Activated CD8-positive, alpha-beta T cell treated with anti-CD3 and anti-CD28 coated beads, Interleukin-2, amount 10 ng/mL, durations not matched to agents 7 days and 5 days (primary cell): ENCODE results near the gene NRL. TPM values are rescaled to one million over a fixed set of nuclear protein-coding genes. Genes with fewer than 3 reads are reported as not detected.

Experiments
- ATAC-seq: fragments of 150-1000 bp; cut with Tn5 transposase; one replicate; pipeline ENCODE4 v1.10.0; 2021; ENCODE audit warnings: moderate library complexity
- CTCF ChIA-PET: fragments of 350-600 bp; sonication (Branson Sonifier 250); formaldehyde crosslinking; loops from one replicate; lab custom pipeline; 2021; ENCODE audit warnings: antibody characterized with exemption; lab: Charles Lee
- POLR2A ChIA-PET: fragments of 350-600 bp; sonication (Branson Sonifier 250); formaldehyde crosslinking; loops from one replicate; lab custom pipeline; 2021; ENCODE audit warnings: antibody characterized with exemption; lab: Charles Lee
- DNase-seq: peaks from one replicate; pipeline ENCODE4 v3.0.0-alpha.2; 2020
- H3K27ac Mint-ChIP-seq: one replicate; pipeline ENCODE4 v1.8.0; 2021; ENCODE audit warnings: mild to moderate bottlenecking, mixed read lengths
- H3K27me3 Mint-ChIP-seq: one replicate; pipeline ENCODE4 v1.8.0; 2021; ENCODE audit warnings: low read depth, mixed read lengths
- H3K36me3 Mint-ChIP-seq: one replicate; pipeline ENCODE4 v1.8.0; 2021; ENCODE audit warnings: low read depth, mixed read lengths
- H3K4me1 Mint-ChIP-seq: one replicate; pipeline ENCODE4 v1.8.0; 2021; ENCODE audit warnings: low read depth, mixed read lengths
- H3K4me3 Mint-ChIP-seq: one replicate; pipeline ENCODE4 v1.8.0; 2021; ENCODE audit warnings: mild to moderate bottlenecking, mixed read lengths
- H3K9me3 Mint-ChIP-seq: one replicate; pipeline ENCODE4 v1.8.0; 2022; ENCODE audit warnings: mixed read lengths; ENCODE audit not compliant: insufficient read depth
- total RNA-seq, 2 experiments: library from RNA; stranded (reverse); gene quantifications; one replicate each; pipeline ENCODE4 v1.2.3, GENCODE V29; 2021

The NRL gene
- total RNA-seq, 2 experiments from 2014 or later: 2.8 to 3.4 TPM

- Mint-ChIP-seq H3K27me3 (no peaks in the 10 kb centered on the region), H3K4me1 (peaks cover 5% of the 10 kb centered on the region), H3K27ac (peak overlapping the region; percentile 3), H3K36me3 (peaks cover 33% of the 10 kb centered on the region), H3K4me3 (no peak overlapping the region), H3K9me3 (no peaks in the 10 kb centered on the region)
- DNase-seq (no peak), ATAC-seq (no peak)
- CTCF ChIA-PET: interaction anchor here (0.6 to 2.2 kb wide), 3 partner anchors 9 to 90 kb away, joined by 3 to 6 read pairs (median 3); partner anchors contain the start of genes DCAF11, EMC9 and NRL
- POLR2A ChIA-PET: interaction anchor here (1.7 to 4.8 kb wide), 3 partner anchors 9 to 23 kb away, joined by 6 to 26 read pairs (median 17); partner anchors contain the start of genes DCAF11, NRL, PSME1 and PSME2
These were observed 9.0 kb upstream of the NRL start for GRCh38 chr14:24123424-24124417.

GRCh38 chr14:24122898-24123297 is 8.1 kb upstream of the NRL start:
- ATAC-seq: no peak
- peaks cover 42% of the 10 kb centered on the region for H3K36me3 Mint-ChIP-seq
- H3K4me3 Mint-ChIP-seq: no peak overlapping the region
- H3K27me3 Mint-ChIP-seq: no peaks in the 10 kb centered on the region
- ChIA-PET CTCF (interaction anchor here (0.6 to 2.2 kb wide), 3 partner anchors 8 to 91 kb away, joined by 3 to 6 read pairs (median 3); partner anchors contain the start of genes DCAF11, EMC9 and NRL), POLR2A (interaction anchor here (4.1 kb wide), 1 partner anchor 13 kb away, joined by 17 read pairs; the partner anchor contains the start of gene PSME1)
- H3K4me1 Mint-ChIP-seq: peaks cover 5% of the 10 kb centered on the region
- DNase-seq: no peak
- H3K9me3 Mint-ChIP-seq: no peaks in the 10 kb centered on the region
- no peak overlapping the region for H3K27ac Mint-ChIP-seq

- POLR2A ChIA-PET: interaction anchor here (1.9 to 4.1 kb wide), 3 partner anchors 10 to 39 kb away, joined by 5 to 17 read pairs (median 5); partner anchors contain the start of genes IRF9 and PSME1
- H3K27me3 Mint-ChIP-seq: no peaks in the 10 kb centered on the region
These were observed 7.7 kb upstream of the NRL start for GRCh38 chr14:24122416-24122815.

GRCh38 chr14:24121210-24121609 is 6.5 kb upstream of the NRL start:
- Mint-ChIP-seq H3K9me3 (no peaks in the 10 kb centered on the region), H3K27me3 (no peaks in the 10 kb centered on the region), H3K4me3 (no peak overlapping the region), H3K4me1 (peaks cover 18% of the 10 kb centered on the region), H3K36me3 (peaks cover 57% of the 10 kb centered on the region), H3K27ac (no peak overlapping the region)
- ChIA-PET POLR2A (interaction anchor here (1.5 to 2.0 kb wide), 3 partner anchors 11 to 40 kb away, joined by 5 read pairs; partner anchors contain the start of gene IRF9), CTCF (interaction anchor here (1.6 kb wide), 1 partner anchor 13 kb away, joined by 4 read pairs; no protein-coding TSS in a partner anchor)
- ATAC-seq: no peak
- no peak for DNase-seq

More at GRCh38 chr14:24122416-24122815, 7.7 kb upstream of the NRL start:
- peak; percentile 27 for ATAC-seq
- CTCF ChIA-PET: interaction anchor here (0.7 to 1.5 kb wide), 3 partner anchors 9 to 19 kb away, joined by 3 to 4 read pairs (median 3); partner anchors contain the start of gene EMC9
- DNase-seq: no peak
- Mint-ChIP-seq H3K36me3 (peaks cover 46% of the 10 kb centered on the region), H3K27ac (no peak overlapping the region), H3K4me1 (peaks cover 8% of the 10 kb centered on the region), H3K9me3 (no peaks in the 10 kb centered on the region), H3K4me3 (no peak overlapping the region)

GRCh38 chr14:24119691-24120090 is 4.9 kb upstream of the NRL start:
- Mint-ChIP-seq H3K27ac (no peak overlapping the region), H3K36me3 (peaks cover 69% of the 10 kb centered on the region), H3K27me3 (no peaks in the 10 kb centered on the region), H3K4me1 (peaks cover 28% of the 10 kb centered on the region), H3K4me3 (no peak overlapping the region), H3K9me3 (no peaks in the 10 kb centered on the region)
- ATAC-seq (no peak), DNase-seq (no peak)
- CTCF ChIA-PET: interaction anchor here (1.6 kb wide), 1 partner anchor 62 kb away, joined by 3 read pairs; no protein-coding TSS in a partner anchor
- POLR2A ChIA-PET: interaction anchor here (1.5 to 6.9 kb wide), 4 partner anchors 15 to 75 kb away, joined by 5 to 119 read pairs (median 7); partner anchors contain the start of genes EMC9, FITM1, PSME1 and TM9SF1

GRCh38 chr14:24117179-24117578 is 2.4 kb upstream of the NRL start:
- H3K9me3 Mint-ChIP-seq: no peaks in the 10 kb centered on the region
- H3K4me1 Mint-ChIP-seq: peaks cover 29% of the 10 kb centered on the region
- CTCF ChIA-PET: interaction anchor here (1.2 to 5.0 kb wide), 8 partner anchors 8 to 43 kb away, joined by 4 to 43 read pairs (median 8); partner anchors contain the start of genes EMC9, IRF9, PSME1 and PSME2
- DNase-seq (no peak), ATAC-seq (no peak)
- H3K4me3 Mint-ChIP-seq: no peak overlapping the region
- H3K36me3 Mint-ChIP-seq: peaks cover 58% of the 10 kb centered on the region
- H3K27ac Mint-ChIP-seq: no peak overlapping the region
- no peaks in the 10 kb centered on the region for H3K27me3 Mint-ChIP-seq
- POLR2A ChIA-PET: interaction anchor here (0.9 to 6.9 kb wide), 4 partner anchors 17 to 43 kb away, joined by 3 to 119 read pairs (median 30); partner anchors contain the start of genes EMC9, FITM1, PSME1 and PSME2

- ATAC-seq: no peak
These were observed 1.5 kb upstream of the NRL start for GRCh38 chr14:24116128-24116814.

GRCh38 chr14:24115422-24116127 is 826 bp upstream of the NRL start:
- Mint-ChIP-seq H3K4me3 (peak overlapping the region; percentile 96), H3K27ac (peak overlapping the region; percentile 99), H3K27me3 (no peaks in the 10 kb centered on the region), H3K4me1 (peaks cover 32% of the 10 kb centered on the region), H3K36me3 (peaks cover 51% of the 10 kb centered on the region), H3K9me3 (no peaks in the 10 kb centered on the region)
- ATAC-seq: no peak
- ChIA-PET CTCF (interaction anchor here (0.6 to 5.0 kb wide), 22 partner anchors 8 to 193 kb away, joined by 3 to 43 read pairs (median 7); partner anchors contain the start of genes CIDEB, EMC9, FITM1 and IRF9), POLR2A (interaction anchor here (0.9 to 6.9 kb wide), 15 partner anchors 10 to 184 kb away, joined by 3 to 119 read pairs (median 14); partner anchors contain the start of genes EMC9, FITM1, IRF9 and MDP1)
- no peak for DNase-seq

More at GRCh38 chr14:24116128-24116814, 1.5 kb upstream of the NRL start:
- Mint-ChIP-seq H3K4me1 (peaks cover 30% of the 10 kb centered on the region), H3K4me3 (peak overlapping the region; percentile 96), H3K27ac (peak overlapping the region; percentile 99), H3K36me3 (peaks cover 54% of the 10 kb centered on the region), H3K27me3 (no peaks in the 10 kb centered on the region), H3K9me3 (no peaks in the 10 kb centered on the region)
- no peak for DNase-seq
- ChIA-PET CTCF (interaction anchor here (0.9 to 5.0 kb wide), 9 partner anchors 11 to 192 kb away, joined by 3 to 43 read pairs (median 8); partner anchors contain the start of genes EMC9, IRF9, PSME1 and PSME2), POLR2A (interaction anchor here (0.6 to 6.9 kb wide), 8 partner anchors 18 to 79 kb away, joined by 3 to 119 read pairs (median 8); partner anchors contain the start of genes FITM1, IRF9, PSME1 and PSME2)

- ChIA-PET CTCF (interaction anchor here (0.7 to 5.0 kb wide), 20 partner anchors 8 to 318 kb away, joined by 3 to 43 read pairs (median 5); partner anchors contain the start of genes CARMIL3, CHMP4A, CIDEB and EMC9), POLR2A (interaction anchor here (0.8 to 6.9 kb wide), 29 partner anchors 8 to 128 kb away, joined by 3 to 119 read pairs (median 8); partner anchors contain the start of genes CARMIL3, CHMP4A, EMC9 and FITM1)
- DNase-seq (peak; percentile 88), ATAC-seq (no peak)
- H3K27me3 Mint-ChIP-seq: no peaks in the 10 kb centered on the region
- peak overlapping the region; percentile 99 for H3K27ac Mint-ChIP-seq
- peak overlapping the region; percentile 96 for H3K4me3 Mint-ChIP-seq
- peaks cover 40% of the 10 kb centered on the region for H3K36me3 Mint-ChIP-seq
- H3K4me1 Mint-ChIP-seq: peaks cover 44% of the 10 kb centered on the region
- no peaks in the 10 kb centered on the region for H3K9me3 Mint-ChIP-seq
These were observed 783 bp downstream of the NRL start for GRCh38 chr14:24113801-24114531.
